ENCODE measurements around the gene ANKRD33. TPM values are rescaled to one million over a fixed set of nuclear protein-coding genes. Genes with fewer than 3 reads are reported as not detected.

Gene ANKRD33
- total RNA-seq, 1 experiment from 2014 or later = not detected

- no peak overlapping the region for H3K4me3 ChIP-seq (ENCODE audit: low read length)
- no peak for DNase-seq
- H3K27ac ChIP-seq (ENCODE audit: low read length) = no peak overlapping the region
- H3K79me2 ChIP-seq (ENCODE audit: low read length) = no peaks in the 10 kb centered on the region
- H3K4me2 ChIP-seq (ENCODE audit: low read depth, low read length, poor library complexity, severe bottlenecking) = no peak overlapping the region
- no peaks in the 10 kb centered on the region for H3K4me1 ChIP-seq (ENCODE audit: low read length)
- H3K9me3 ChIP-seq (ENCODE audit: low read length) = no peaks in the 10 kb centered on the region
- no peaks in the 10 kb centered on the region for H3K27me3 ChIP-seq (ENCODE audit: low read length)
- no peaks in the 10 kb centered on the region for H3K9me2 ChIP-seq (replicated peaks; ENCODE audit: insufficient read depth, low read length)
- no peak overlapping the region for H2AFZ ChIP-seq (ENCODE audit: low read length)
- no peaks in the 10 kb centered on the region for H4K20me1 ChIP-seq (ENCODE audit: insufficient read depth, low read depth, low read length)
- H3K36me3 ChIP-seq (ENCODE audit: insufficient read depth, low read length) = no peaks in the 10 kb centered on the region
- H3K9ac ChIP-seq (ENCODE audit: low read length) = no peak overlapping the region
Measured at GRCh38 chr12:51890133-51890464, 2.2 kb downstream of the ANKRD33 start.

- Histone ChIP-seq H3K4me2 (ENCODE audit: low read depth, low read length, poor library complexity, severe bottlenecking) (no peak overlapping the region), H3K9ac (ENCODE audit: low read length) (no peak overlapping the region), H3K36me3 (ENCODE audit: insufficient read depth, low read length) (no peaks in the 10 kb centered on the region), H3K4me1 (ENCODE audit: low read length) (no peaks in the 10 kb centered on the region), H4K20me1 (ENCODE audit: insufficient read depth, low read depth, low read length) (no peaks in the 10 kb centered on the region), H3K79me2 (ENCODE audit: low read length) (no peaks in the 10 kb centered on the region), H2AFZ (ENCODE audit: low read length) (no peak overlapping the region), H3K4me3 (ENCODE audit: low read length) (no peak overlapping the region), H3K27ac (ENCODE audit: low read length) (no peak overlapping the region), H3K27me3 (ENCODE audit: low read length) (no peaks in the 10 kb centered on the region), H3K9me3 (ENCODE audit: low read length) (no peaks in the 10 kb centered on the region), H3K9me2 (replicated peaks; ENCODE audit: insufficient read depth, low read length) (no peaks in the 10 kb centered on the region)
- no peak for DNase-seq
Measured at GRCh38 chr12:51890511-51891171, 2.7 kb downstream of the ANKRD33 start.

GRCh38 chr12:51891843-51892242 is 3.9 kb downstream of the ANKRD33 start:
- H3K9me2 ChIP-seq (replicated peaks; ENCODE audit: insufficient read depth, low read length) = no peaks in the 10 kb centered on the region
- no peaks in the 10 kb centered on the region for H3K4me1 ChIP-seq (ENCODE audit: low read length)
- H3K79me2 ChIP-seq (ENCODE audit: low read length) = no peaks in the 10 kb centered on the region
- H3K9ac ChIP-seq (ENCODE audit: low read length) = no peak overlapping the region
- no peaks in the 10 kb centered on the region for H3K27me3 ChIP-seq (ENCODE audit: low read length)
- no peak overlapping the region for H3K4me2 ChIP-seq (ENCODE audit: low read depth, low read length, poor library complexity, severe bottlenecking)
- no peaks in the 10 kb centered on the region for H3K36me3 ChIP-seq (ENCODE audit: insufficient read depth, low read length)
- H3K27ac ChIP-seq (ENCODE audit: low read length) = no peak overlapping the region
- DNase-seq = peak; percentile 59
- no peaks in the 10 kb centered on the region for H4K20me1 ChIP-seq (ENCODE audit: insufficient read depth, low read depth, low read length)
- no peaks in the 10 kb centered on the region for H3K9me3 ChIP-seq (ENCODE audit: low read length)
- no peak overlapping the region for H3K4me3 ChIP-seq (ENCODE audit: low read length)
- no peak overlapping the region for H2AFZ ChIP-seq (ENCODE audit: low read length)

GRCh38 chr12:51893786-51894185 is 5.9 kb downstream of the ANKRD33 start:
- H3K4me3 ChIP-seq (ENCODE audit: low read length) = no peak overlapping the region
- no peak overlapping the region for H3K9ac ChIP-seq (ENCODE audit: low read length)
- no peaks in the 10 kb centered on the region for H3K79me2 ChIP-seq (ENCODE audit: low read length)
- no peaks in the 10 kb centered on the region for H3K27me3 ChIP-seq (ENCODE audit: low read length)
- no peaks in the 10 kb centered on the region for H3K9me3 ChIP-seq (ENCODE audit: low read length)
- no peaks in the 10 kb centered on the region for H4K20me1 ChIP-seq (ENCODE audit: insufficient read depth, low read depth, low read length)
- DNase-seq = no peak
- H3K27ac ChIP-seq (ENCODE audit: low read length) = no peak overlapping the region
- H3K9me2 ChIP-seq (replicated peaks; ENCODE audit: insufficient read depth, low read length) = no peaks in the 10 kb centered on the region
- H3K4me1 ChIP-seq (ENCODE audit: low read length) = no peaks in the 10 kb centered on the region
- no peak overlapping the region for H2AFZ ChIP-seq (ENCODE audit: low read length)
- H3K4me2 ChIP-seq (ENCODE audit: low read depth, low read length, poor library complexity, severe bottlenecking) = no peak overlapping the region
- H3K36me3 ChIP-seq (ENCODE audit: insufficient read depth, low read length) = no peaks in the 10 kb centered on the region

GRCh38 chr12:51895378-51896135 is 7.7 kb downstream of the ANKRD33 start:
- H3K4me1 ChIP-seq (ENCODE audit: low read length) = no peaks in the 10 kb centered on the region
- DNase-seq = no peak
- no peak overlapping the region for H3K9ac ChIP-seq (ENCODE audit: low read length)
- no peak overlapping the region for H3K27ac ChIP-seq (ENCODE audit: low read length)
- H3K36me3 ChIP-seq (ENCODE audit: insufficient read depth, low read length) = no peaks in the 10 kb centered on the region
- H3K79me2 ChIP-seq (ENCODE audit: low read length) = no peaks in the 10 kb centered on the region
- H4K20me1 ChIP-seq (ENCODE audit: insufficient read depth, low read depth, low read length) = no peaks in the 10 kb centered on the region
- H3K9me2 ChIP-seq (replicated peaks; ENCODE audit: insufficient read depth, low read length) = no peaks in the 10 kb centered on the region
- no peak overlapping the region for H3K4me2 ChIP-seq (ENCODE audit: low read depth, low read length, poor library complexity, severe bottlenecking)
- no peak overlapping the region for H3K4me3 ChIP-seq (ENCODE audit: low read length)
- no peaks in the 10 kb centered on the region for H3K9me3 ChIP-seq (ENCODE audit: low read length)
- H2AFZ ChIP-seq (ENCODE audit: low read length) = no peak overlapping the region
- no peaks in the 10 kb centered on the region for H3K27me3 ChIP-seq (ENCODE audit: low read length)

GRCh38 chr12:51896236-51896635 is 8.3 kb downstream of the ANKRD33 start:
- H3K36me3 ChIP-seq (ENCODE audit: insufficient read depth, low read length) = no peaks in the 10 kb centered on the region
- no peak overlapping the region for H2AFZ ChIP-seq (ENCODE audit: low read length)

GRCh38 chr12:51897181-51897580 is 9.3 kb downstream of the ANKRD33 start:
- Histone ChIP-seq H3K36me3 (ENCODE audit: insufficient read depth, low read length) (no peaks in the 10 kb centered on the region), H3K9me2 (replicated peaks; ENCODE audit: insufficient read depth, low read length) (no peaks in the 10 kb centered on the region), H3K79me2 (ENCODE audit: low read length) (no peaks in the 10 kb centered on the region), H4K20me1 (ENCODE audit: insufficient read depth, low read depth, low read length) (no peaks in the 10 kb centered on the region), H3K27ac (ENCODE audit: low read length) (no peak overlapping the region), H3K27me3 (ENCODE audit: low read length) (no peaks in the 10 kb centered on the region), H3K9ac (ENCODE audit: low read length) (no peak overlapping the region), H3K4me2 (ENCODE audit: low read depth, low read length, poor library complexity, severe bottlenecking) (no peak overlapping the region), H3K9me3 (ENCODE audit: low read length) (no peaks in the 10 kb centered on the region), H2AFZ (ENCODE audit: low read length) (no peak overlapping the region), H3K4me3 (ENCODE audit: low read length) (no peak overlapping the region), H3K4me1 (ENCODE audit: low read length) (no peaks in the 10 kb centered on the region)
- DNase-seq = no peak

More at GRCh38 chr12:51896236-51896635, 8.3 kb downstream of the ANKRD33 start:
- no peaks in the 10 kb centered on the region for H3K9me2 ChIP-seq (replicated peaks; ENCODE audit: insufficient read depth, low read length)
- H3K27me3 ChIP-seq (ENCODE audit: low read length) = no peaks in the 10 kb centered on the region
- H3K4me2 ChIP-seq (ENCODE audit: low read depth, low read length, poor library complexity, severe bottlenecking) = no peak overlapping the region
- no peaks in the 10 kb centered on the region for H3K9me3 ChIP-seq (ENCODE audit: low read length)
- H3K9ac ChIP-seq (ENCODE audit: low read length) = no peak overlapping the region
- H4K20me1 ChIP-seq (ENCODE audit: insufficient read depth, low read depth, low read length) = no peaks in the 10 kb centered on the region
- no peak overlapping the region for H3K27ac ChIP-seq (ENCODE audit: low read length)
- DNase-seq = no peak
- no peaks in the 10 kb centered on the region for H3K4me1 ChIP-seq (ENCODE audit: low read length)
- no peak overlapping the region for H3K4me3 ChIP-seq (ENCODE audit: low read length)
- H3K79me2 ChIP-seq (ENCODE audit: low read length) = no peaks in the 10 kb centered on the region

GRCh38 chr12:51898506-51898905 is 10.6 kb downstream of the ANKRD33 start:
- H3K79me2 ChIP-seq (ENCODE audit: low read length) = no peaks in the 10 kb centered on the region
- H3K9ac ChIP-seq (ENCODE audit: low read length) = no peak overlapping the region
- H3K9me2 ChIP-seq (replicated peaks; ENCODE audit: insufficient read depth, low read length) = no peaks in the 10 kb centered on the region
- no peaks in the 10 kb centered on the region for H3K9me3 ChIP-seq (ENCODE audit: low read length)
- no peaks in the 10 kb centered on the region for H3K36me3 ChIP-seq (ENCODE audit: insufficient read depth, low read length)
- H3K27me3 ChIP-seq (ENCODE audit: low read length) = no peaks in the 10 kb centered on the region
- no peak overlapping the region for H2AFZ ChIP-seq (ENCODE audit: low read length)
- no peak for DNase-seq
- no peaks in the 10 kb centered on the region for H3K4me1 ChIP-seq (ENCODE audit: low read length)
- no peak overlapping the region for H3K4me3 ChIP-seq (ENCODE audit: low read length)
- no peak overlapping the region for H3K27ac ChIP-seq (ENCODE audit: low read length)
- H3K4me2 ChIP-seq (ENCODE audit: low read depth, low read length, poor library complexity, severe bottlenecking) = no peak overlapping the region
- no peaks in the 10 kb centered on the region for H4K20me1 ChIP-seq (ENCODE audit: insufficient read depth, low read depth, low read length)

Measured in Karpas-422 (cell line).